Left forelimb (tissue), 1 donor: ENCODE results near the gene ARHGAP22.

Experiments
- DNase-seq: peaks from one replicate; pipeline ENCODE4 v3.0.0-alpha.2; 2018; ENCODE audit warnings: low spot score

ARHGAP22 gene

GRCh38 chr10:48511875-48512231, 93.0 kb downstream of the ARHGAP22 start:
- DNase-seq, result peak; percentile 45

GRCh38 chr10:48511066-48511874, 93.6 kb downstream of the ARHGAP22 start:
- peak; percentile 6 for DNase-seq

- peak; percentile 46 for DNase-seq
Observed at GRCh38 chr10:48509974-48510692, 94.7 kb downstream of the ARHGAP22 start.

GRCh38 chr10:48508791-48509772, 95.8 kb downstream of the ARHGAP22 start:
- DNase-seq, result peak; percentile 54

- DNase-seq, result peak; percentile 59
Observed at GRCh38 chr10:48507933-48508790, 96.7 kb downstream of the ARHGAP22 start.

GRCh38 chr10:48507494-48507893, 97.4 kb downstream of the ARHGAP22 start:
- DNase-seq, result no peak

GRCh38 chr10:48506147-48506917, 98.5 kb downstream of the ARHGAP22 start:
- peak; percentile 59 for DNase-seq

GRCh38 chr10:48505394-48506112, 99.3 kb downstream of the ARHGAP22 start:
- DNase-seq, result no peak

GRCh38 chr10:48504141-48504885, 100.6 kb downstream of the ARHGAP22 start:
- DNase-seq, result peak; percentile 30

GRCh38 chr10:48503293-48503911, 101.5 kb downstream of the ARHGAP22 start:
- DNase-seq, result peak; percentile 62

- DNase-seq, result no peak
Observed at GRCh38 chr10:48502791-48503190, 102.1 kb downstream of the ARHGAP22 start.

- no peak for DNase-seq
Observed at GRCh38 chr10:48501787-48502771, 102.8 kb downstream of the ARHGAP22 start.

- DNase-seq, result no peak
Observed at GRCh38 chr10:48501226-48501625, 103.6 kb downstream of the ARHGAP22 start.

- DNase-seq, result no peak
Observed at GRCh38 chr10:48500771-48501170, 104.1 kb downstream of the ARHGAP22 start.

GRCh38 chr10:48498940-48499510, 105.8 kb downstream of the ARHGAP22 start:
- DNase-seq, result peak; percentile 40

GRCh38 chr10:48497780-48498770, 106.8 kb downstream of the ARHGAP22 start:
- DNase-seq, result peak; percentile 60
